ENCODE data around the gene BCAS3. TPM values are rescaled to one million over a fixed set of nuclear protein-coding genes. Genes with fewer than 3 reads are reported as not detected.
"Not testable (repeated sequence)": the region's sequence is repeated elsewhere in the genome, so short reads cannot be mapped to it uniquely, and the experiment has no call there.

The BCAS3 gene
- total and polyA plus RNA-seq, 2 donors = 6.9 to 12.4 TPM

GRCh38 chr17:60920107-60920506, 242.5 kb downstream of the BCAS3 start:
- Histone ChIP-seq H3K27ac (ENCODE audit: low read depth in 1 of 2, low read length in 1 of 2) (no peak overlapping the region), H3K36me3 (ENCODE audit: control insufficient read depth in 2 of 2, insufficient read depth in 2 of 2, low read length in 1 of 2) (no peaks in the 10 kb centered on the region), H3K9me3 (ENCODE audit: control insufficient read depth in 2 of 2, insufficient read depth in 1 of 2, low read length in 1 of 2) (peaks cover 0 to 6% of the 10 kb centered on the region in 2 donors), H3K4me3 (ENCODE audit: low read length in 2 of 2) (no peak overlapping the region), H3K27me3 (ENCODE audit: control insufficient read depth in 2 of 2, insufficient read depth in 1 of 2, low read length in 1 of 2) (no peaks in the 10 kb centered on the region), H3K4me1 (ENCODE audit: control insufficient read depth in 2 of 2, insufficient read depth in 2 of 2, low read length in 2 of 2) (no peaks in the 10 kb centered on the region)
- DNase-seq (ENCODE audit: low read depth in 6 of 9, low spot score in 9 of 9) = no peak
- over 99% methylated on average over 2 of the region's 2 CpGs for WGBS

GRCh38 chr17:60923000-60923399, 245.3 kb downstream of the BCAS3 start:
- no peaks in the 10 kb centered on the region for H3K4me1 ChIP-seq (ENCODE audit: control insufficient read depth in 2 of 2, insufficient read depth in 2 of 2, low read length in 2 of 2)
- no peaks in the 10 kb centered on the region for H3K36me3 ChIP-seq (ENCODE audit: control insufficient read depth in 2 of 2, insufficient read depth in 2 of 2, low read length in 1 of 2)
- H3K4me3 ChIP-seq (ENCODE audit: low read length in 2 of 2) = no peak overlapping the region
- no peaks in the 10 kb centered on the region for H3K9me3 ChIP-seq (ENCODE audit: control insufficient read depth in 2 of 2, insufficient read depth in 1 of 2, low read length in 1 of 2)
- H3K27me3 ChIP-seq (ENCODE audit: control insufficient read depth in 2 of 2, insufficient read depth in 1 of 2, low read length in 1 of 2) = no peaks in the 10 kb centered on the region
- no peak for DNase-seq (ENCODE audit: low read depth in 6 of 9, low spot score in 9 of 9)
- H3K27ac ChIP-seq (ENCODE audit: low read depth in 1 of 2, low read length in 1 of 2) = no peak overlapping the region
- 98% methylated on average over 1 of the region's 1 CpG for WGBS

- DNase-seq (ENCODE audit: low read depth in 6 of 9, low spot score in 9 of 9) = no peak
Measured at GRCh38 chr17:60926466-60927183, 249.0 kb downstream of the BCAS3 start.

GRCh38 chr17:60933739-60934138, 256.1 kb downstream of the BCAS3 start:
- Histone ChIP-seq H3K36me3 (ENCODE audit: control insufficient read depth in 2 of 2, insufficient read depth in 2 of 2, low read length in 1 of 2) (no peaks in the 10 kb centered on the region), H3K4me1 (ENCODE audit: control insufficient read depth in 2 of 2, insufficient read depth in 2 of 2, low read length in 2 of 2) (no peaks in the 10 kb centered on the region), H3K27me3 (ENCODE audit: control insufficient read depth in 2 of 2, insufficient read depth in 1 of 2, low read length in 1 of 2) (no peaks in the 10 kb centered on the region), H3K9me3 (ENCODE audit: control insufficient read depth in 2 of 2, insufficient read depth in 1 of 2, low read length in 1 of 2) (no peaks in the 10 kb centered on the region), H3K4me3 (ENCODE audit: low read length in 2 of 2) (no peak overlapping the region), H3K27ac (ENCODE audit: low read depth in 1 of 2, low read length in 1 of 2) (no peak overlapping the region)
- 98% methylated on average over 2 of the region's 2 CpGs for WGBS
- DNase-seq (ENCODE audit: low read depth in 6 of 9, low spot score in 9 of 9) = no peak

More at GRCh38 chr17:60926466-60927183, 249.0 kb downstream of the BCAS3 start:
- Histone ChIP-seq H3K36me3 (ENCODE audit: control insufficient read depth in 2 of 2, insufficient read depth in 2 of 2, low read length in 1 of 2) (no peaks in the 10 kb centered on the region), H3K4me1 (ENCODE audit: control insufficient read depth in 2 of 2, insufficient read depth in 2 of 2, low read length in 2 of 2) (no peaks in the 10 kb centered on the region), H3K27me3 (ENCODE audit: control insufficient read depth in 2 of 2, insufficient read depth in 1 of 2, low read length in 1 of 2) (no peaks in the 10 kb centered on the region), H3K9me3 (ENCODE audit: control insufficient read depth in 2 of 2, insufficient read depth in 1 of 2, low read length in 1 of 2) (no peaks in the 10 kb centered on the region), H3K27ac (ENCODE audit: low read depth in 1 of 2, low read length in 1 of 2) (no peak overlapping the region), H3K4me3 (ENCODE audit: low read length in 2 of 2) (no peak overlapping the region)
- 99% methylated on average over 3 of the region's 3 CpGs for WGBS

- WGBS = 96% methylated on average over 6 of the region's 6 CpGs
- H3K9me3 ChIP-seq (ENCODE audit: control insufficient read depth in 2 of 2, insufficient read depth in 1 of 2, low read length in 1 of 2) = no peaks in the 10 kb centered on the region
- no peak overlapping the region for H3K4me3 ChIP-seq (ENCODE audit: low read length in 2 of 2)
- no peak for DNase-seq (ENCODE audit: low read depth in 6 of 9, low spot score in 9 of 9)
- H3K36me3 ChIP-seq (ENCODE audit: control insufficient read depth in 2 of 2, insufficient read depth in 2 of 2, low read length in 1 of 2) = no peaks in the 10 kb centered on the region
- no peaks in the 10 kb centered on the region for H3K27me3 ChIP-seq (ENCODE audit: control insufficient read depth in 2 of 2, insufficient read depth in 1 of 2, low read length in 1 of 2)
- no peak overlapping the region for H3K27ac ChIP-seq (ENCODE audit: low read depth in 1 of 2, low read length in 1 of 2)
- no peaks in the 10 kb centered on the region for H3K4me1 ChIP-seq (ENCODE audit: control insufficient read depth in 2 of 2, insufficient read depth in 2 of 2, low read length in 2 of 2)
Measured at GRCh38 chr17:60934723-60935122, 257.1 kb downstream of the BCAS3 start.

GRCh38 chr17:60935991-60936390, 258.3 kb downstream of the BCAS3 start:
- H3K36me3 ChIP-seq (ENCODE audit: control insufficient read depth in 2 of 2, insufficient read depth in 2 of 2, low read length in 1 of 2); H3K4me1 ChIP-seq (ENCODE audit: control insufficient read depth in 2 of 2, insufficient read depth in 2 of 2, low read length in 2 of 2); H3K4me3 ChIP-seq (ENCODE audit: low read length in 2 of 2); DNase-seq (ENCODE audit: low read depth in 6 of 9, low spot score in 9 of 9); H3K27ac ChIP-seq (ENCODE audit: low read depth in 1 of 2, low read length in 1 of 2); H3K9me3 ChIP-seq (ENCODE audit: control insufficient read depth in 2 of 2, insufficient read depth in 1 of 2, low read length in 1 of 2); H3K27me3 ChIP-seq (ENCODE audit: control insufficient read depth in 2 of 2, insufficient read depth in 1 of 2, low read length in 1 of 2): not testable (repeated sequence)

GRCh38 chr17:60939318-60939717, 261.7 kb downstream of the BCAS3 start:
- Histone ChIP-seq H3K36me3 (ENCODE audit: control insufficient read depth in 2 of 2, insufficient read depth in 2 of 2, low read length in 1 of 2) (no peaks in the 10 kb centered on the region), H3K4me1 (ENCODE audit: control insufficient read depth in 2 of 2, insufficient read depth in 2 of 2, low read length in 2 of 2) (no peaks in the 10 kb centered on the region), H3K27ac (ENCODE audit: low read depth in 1 of 2, low read length in 1 of 2) (no peak overlapping the region), H3K4me3 (ENCODE audit: low read length in 2 of 2) (no peak overlapping the region), H3K27me3 (ENCODE audit: control insufficient read depth in 2 of 2, insufficient read depth in 1 of 2, low read length in 1 of 2) (no peaks in the 10 kb centered on the region), H3K9me3 (ENCODE audit: control insufficient read depth in 2 of 2, insufficient read depth in 1 of 2, low read length in 1 of 2) (no peaks in the 10 kb centered on the region)
- no peak for DNase-seq (ENCODE audit: low read depth in 6 of 9, low spot score in 9 of 9)
- 98% methylated on average over 2 of the region's 2 CpGs for WGBS

- Histone ChIP-seq H3K4me1 (ENCODE audit: control insufficient read depth in 2 of 2, insufficient read depth in 2 of 2, low read length in 2 of 2) (no peaks in the 10 kb centered on the region), H3K27ac (ENCODE audit: low read depth in 1 of 2, low read length in 1 of 2) (no peak overlapping the region), H3K9me3 (ENCODE audit: control insufficient read depth in 2 of 2, insufficient read depth in 1 of 2, low read length in 1 of 2) (no peaks in the 10 kb centered on the region), H3K4me3 (ENCODE audit: low read length in 2 of 2) (no peak overlapping the region), H3K27me3 (ENCODE audit: control insufficient read depth in 2 of 2, insufficient read depth in 1 of 2, low read length in 1 of 2) (no peaks in the 10 kb centered on the region), H3K36me3 (ENCODE audit: control insufficient read depth in 2 of 2, insufficient read depth in 2 of 2, low read length in 1 of 2) (no peaks in the 10 kb centered on the region)
- no peak for DNase-seq (ENCODE audit: low read depth in 6 of 9, low spot score in 9 of 9)
- WGBS = 97% methylated on average over 5 of the region's 5 CpGs
Measured at GRCh38 chr17:60941028-60941427, 263.4 kb downstream of the BCAS3 start.

- 93% methylated on average over 2 of the region's 2 CpGs for WGBS
- no peaks in the 10 kb centered on the region for H3K27me3 ChIP-seq (ENCODE audit: control insufficient read depth in 2 of 2, insufficient read depth in 1 of 2, low read length in 1 of 2)
- no peaks in the 10 kb centered on the region for H3K9me3 ChIP-seq (ENCODE audit: control insufficient read depth in 2 of 2, insufficient read depth in 1 of 2, low read length in 1 of 2)
- no peaks in the 10 kb centered on the region for H3K36me3 ChIP-seq (ENCODE audit: control insufficient read depth in 2 of 2, insufficient read depth in 2 of 2, low read length in 1 of 2)
- H3K27ac ChIP-seq (ENCODE audit: low read depth in 1 of 2, low read length in 1 of 2) = no peak overlapping the region
- H3K4me1 ChIP-seq (ENCODE audit: control insufficient read depth in 2 of 2, insufficient read depth in 2 of 2, low read length in 2 of 2) = no peaks in the 10 kb centered on the region
- no peak for DNase-seq (ENCODE audit: low read depth in 6 of 9, low spot score in 9 of 9)
- no peak overlapping the region for H3K4me3 ChIP-seq (ENCODE audit: low read length in 2 of 2)
Measured at GRCh38 chr17:60941571-60941970, 263.9 kb downstream of the BCAS3 start.
